GM12801 (cell line): ENCODE data around the gene FOXS1.

Experiments
- TF ChIP-seq, protein P1 (sequence below): IDR thresholded peaks from one replicate; pipeline ENCODE4 v1.5.1; 2011; ENCODE audit warnings: control low read depth; ENCODE audit not compliant: insufficient read length; ENCODE audit errors: extremely low read depth

The FOXS1 gene

DNA sequence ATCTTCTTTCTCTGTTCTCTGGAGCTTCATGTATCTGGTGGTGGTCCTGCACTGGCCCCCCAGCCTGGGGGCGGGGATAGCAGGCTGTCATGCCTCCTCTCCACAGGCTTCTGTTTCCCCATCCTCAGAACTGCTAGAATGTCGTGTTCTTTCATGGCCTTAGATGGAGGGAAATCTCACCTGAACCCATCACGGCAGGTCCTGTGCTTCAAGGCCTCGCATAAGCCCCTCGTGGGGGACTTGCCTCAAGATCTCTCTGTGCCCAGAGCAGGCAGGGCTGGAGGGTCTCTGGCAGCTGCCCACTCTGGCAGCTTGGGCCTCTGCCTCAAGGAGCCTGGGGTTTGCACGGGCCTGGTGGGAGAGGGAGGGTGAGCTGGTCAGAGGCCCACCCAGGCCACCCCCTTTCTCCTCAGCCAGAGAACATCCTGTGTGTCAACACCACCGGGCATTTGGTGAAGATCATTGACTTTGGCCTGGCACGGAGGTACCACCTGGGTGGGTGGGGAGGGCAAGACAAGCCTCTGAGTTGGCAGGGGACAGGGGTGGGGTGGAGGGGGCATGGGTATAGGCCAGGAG is 14.9 kb downstream of the FOXS1 start:
- TF ChIP-seq, protein P1, sequence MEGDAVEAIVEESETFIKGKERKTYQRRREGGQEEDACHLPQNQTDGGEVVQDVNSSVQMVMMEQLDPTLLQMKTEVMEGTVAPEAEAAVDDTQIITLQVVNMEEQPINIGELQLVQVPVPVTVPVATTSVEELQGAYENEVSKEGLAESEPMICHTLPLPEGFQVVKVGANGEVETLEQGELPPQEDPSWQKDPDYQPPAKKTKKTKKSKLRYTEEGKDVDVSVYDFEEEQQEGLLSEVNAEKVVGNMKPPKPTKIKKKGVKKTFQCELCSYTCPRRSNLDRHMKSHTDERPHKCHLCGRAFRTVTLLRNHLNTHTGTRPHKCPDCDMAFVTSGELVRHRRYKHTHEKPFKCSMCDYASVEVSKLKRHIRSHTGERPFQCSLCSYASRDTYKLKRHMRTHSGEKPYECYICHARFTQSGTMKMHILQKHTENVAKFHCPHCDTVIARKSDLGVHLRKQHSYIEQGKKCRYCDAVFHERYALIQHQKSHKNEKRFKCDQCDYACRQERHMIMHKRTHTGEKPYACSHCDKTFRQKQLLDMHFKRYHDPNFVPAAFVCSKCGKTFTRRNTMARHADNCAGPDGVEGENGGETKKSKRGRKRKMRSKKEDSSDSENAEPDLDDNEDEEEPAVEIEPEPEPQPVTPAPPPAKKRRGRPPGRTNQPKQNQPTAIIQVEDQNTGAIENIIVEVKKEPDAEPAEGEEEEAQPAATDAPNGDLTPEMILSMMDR = no peak

DNA sequence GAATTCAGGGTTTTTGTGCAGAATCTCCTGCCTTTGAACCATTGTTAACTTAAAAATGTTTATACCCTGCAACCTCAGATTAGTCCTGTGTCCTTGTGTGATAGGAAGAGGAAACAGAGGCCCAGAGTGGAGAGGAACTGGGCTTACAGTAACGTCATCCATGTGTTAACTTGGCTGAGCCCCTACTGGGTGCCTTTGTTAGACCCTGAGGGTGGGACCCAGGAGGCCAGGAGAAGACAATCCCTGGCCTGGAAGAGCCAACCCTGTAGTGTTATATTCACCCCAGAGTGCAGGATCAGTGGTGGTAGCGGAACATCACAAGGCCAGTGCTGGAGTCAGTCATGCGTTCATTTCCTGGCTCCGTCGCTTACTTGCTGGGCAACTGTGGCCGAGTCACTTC is 15.7 kb downstream of the FOXS1 start:
- TF ChIP-seq, protein P1 = no peak

DNA sequence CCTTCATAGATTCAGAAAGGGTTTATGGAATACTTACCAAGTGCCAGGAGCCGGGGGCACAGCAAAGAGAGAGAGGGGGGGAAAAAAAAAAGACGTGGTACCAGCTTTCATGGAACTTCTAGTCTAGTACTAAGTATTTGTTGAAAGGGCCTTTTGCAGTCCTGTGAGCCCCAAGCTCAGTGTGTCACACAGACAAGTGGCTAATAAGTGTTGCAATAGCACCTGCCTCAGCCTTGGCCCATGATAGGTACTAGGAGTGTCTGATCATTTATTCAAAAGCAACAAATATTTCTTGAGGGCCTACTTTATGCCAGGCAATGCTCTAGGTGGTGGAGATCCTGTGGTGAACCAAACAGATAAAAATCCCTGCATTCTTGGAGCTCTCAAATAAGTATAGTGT is 18.3 kb downstream of the FOXS1 start:
- TF ChIP-seq, protein P1 = no peak

DNA sequence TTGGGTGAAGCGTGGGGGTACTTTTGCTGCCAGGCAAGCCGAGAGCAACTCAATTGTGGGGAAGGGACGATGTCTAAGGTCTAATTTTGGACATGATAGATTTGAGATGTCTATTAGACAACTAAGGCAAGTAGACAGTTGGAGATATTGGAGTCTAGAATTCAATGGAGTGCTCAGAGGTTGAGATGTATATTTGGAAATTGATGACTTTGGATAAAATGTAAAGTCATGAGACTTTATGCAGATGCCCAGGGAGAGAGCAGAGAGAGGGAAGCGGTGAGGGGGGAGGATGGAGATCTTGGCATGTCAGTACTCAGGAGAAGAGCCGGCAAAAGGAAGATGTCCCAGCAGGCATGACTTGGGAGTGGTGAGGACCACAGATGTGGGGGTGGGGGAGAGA is 19.3 kb downstream of the FOXS1 start:
- TF ChIP-seq, protein P1 = no peak

DNA sequence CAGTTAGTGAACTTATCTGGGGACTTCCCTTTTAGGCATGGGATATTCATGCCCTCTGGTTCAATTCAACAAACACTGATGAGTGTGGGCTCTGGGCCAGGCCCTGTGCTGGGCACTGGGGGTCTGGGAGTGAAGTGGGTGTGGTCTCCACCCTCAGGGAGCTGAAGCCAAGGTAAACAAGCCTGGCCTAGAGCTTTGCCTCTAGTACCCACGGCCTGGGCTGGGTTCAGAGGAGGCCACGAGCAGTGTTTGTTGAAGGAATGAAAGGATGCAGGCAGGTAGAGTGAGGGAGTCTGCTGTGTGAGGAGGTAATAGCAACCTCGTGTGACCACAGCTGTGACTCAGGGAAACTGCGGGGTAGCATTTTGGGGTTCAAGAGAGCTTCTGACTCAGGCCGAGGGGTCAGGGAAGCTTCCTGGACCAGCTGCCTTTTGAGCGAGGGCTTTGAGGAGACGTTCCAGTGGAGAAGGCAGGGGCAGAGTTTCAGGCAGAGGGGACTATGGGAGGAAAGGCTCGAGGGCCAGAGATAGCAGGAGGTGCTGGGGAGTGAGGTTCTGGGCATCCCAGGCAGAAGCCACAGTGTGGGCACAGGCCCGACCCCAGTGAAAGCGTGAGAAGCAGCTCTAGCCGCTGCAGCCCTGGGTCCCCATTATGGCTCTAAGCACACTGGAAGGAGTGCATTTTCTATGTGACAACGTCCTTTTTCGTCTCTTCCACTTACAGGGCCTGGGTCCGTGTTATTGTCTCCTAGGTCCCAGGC is 20.7 kb downstream of the FOXS1 start:
- TF ChIP-seq, protein P1 = no peak

DNA sequence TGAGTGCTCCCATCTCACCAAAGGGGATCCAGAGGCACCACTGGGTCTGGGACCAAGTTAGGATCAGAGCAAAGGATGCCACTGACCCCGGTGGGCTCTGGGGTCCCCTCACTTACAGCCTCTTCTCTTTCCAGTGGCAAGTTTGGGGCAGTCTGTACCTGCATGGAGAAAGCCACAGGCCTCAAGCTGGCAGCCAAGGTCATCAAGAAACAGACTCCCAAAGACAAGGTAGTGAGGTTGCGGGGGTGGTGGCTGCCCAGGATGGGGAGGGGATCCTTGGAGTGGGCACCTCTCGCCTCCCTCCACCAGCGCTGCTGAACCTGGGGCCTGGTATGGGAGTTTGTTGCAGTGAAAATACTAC is 21.3 kb downstream of the FOXS1 start:
- TF ChIP-seq, protein P1 = no peak

DNA sequence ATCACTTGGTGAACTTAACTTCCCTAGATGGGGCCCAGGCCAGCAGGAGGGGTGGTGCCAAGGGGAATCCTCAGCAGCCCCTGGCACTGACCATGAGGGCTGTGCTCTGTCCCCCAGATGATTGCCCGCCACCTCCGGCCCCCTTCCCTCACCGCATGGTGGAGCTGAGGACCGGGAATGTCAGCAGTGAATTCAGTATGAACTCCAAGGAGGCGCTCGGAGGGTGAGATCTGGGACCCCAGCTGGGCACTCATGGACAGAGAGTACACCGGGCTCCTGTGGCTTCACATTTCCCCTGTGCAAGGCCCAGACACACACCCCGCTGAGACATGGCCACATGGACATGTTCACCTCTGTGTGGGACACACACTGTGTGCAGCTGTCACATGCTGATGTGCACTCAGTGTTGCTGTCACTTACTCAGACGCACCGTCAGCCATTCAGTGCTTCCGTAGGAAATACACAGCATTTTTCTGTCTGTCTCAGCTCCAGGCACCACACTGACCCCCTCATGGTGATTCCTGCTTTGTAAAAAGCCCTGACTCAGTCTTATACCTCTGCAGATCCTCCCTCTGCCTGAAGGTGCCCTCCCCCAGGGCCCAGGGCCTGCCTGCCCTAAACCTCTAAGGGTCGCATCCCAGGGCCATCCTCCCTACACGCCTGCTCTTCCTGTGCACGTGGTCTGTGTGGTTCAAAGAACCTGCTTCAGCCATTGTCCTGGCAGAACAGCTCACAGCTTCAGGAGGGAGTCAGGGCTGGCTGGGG is 21.9 kb downstream of the FOXS1 start:
- TF ChIP-seq, protein P1 = no peak
